Pancreas (tissue), 10 donors: ENCODE results near the gene SMARCB1. TPM values are rescaled to one million over a fixed set of nuclear protein-coding genes. Genes with fewer than 3 reads are reported as not detected.

ENCODE experiments used
- ATAC-seq, 4 donors: fragments of 200-7000 bp; cut with Tn5 transposase; one replicate each; pipeline versions ENCODE4 v1.8.0 to v1.9.1; 2020; ENCODE audit warnings: mild to moderate bottlenecking in 4 of 4, moderate library complexity in 4 of 4
- DNase-seq, 6 donors: peaks; one replicate each; pipeline ENCODE4 v3.0.0-alpha.2; 2020
- FAIRE-seq: peaks from 2 replicates; lab custom pipeline; 2012; peaks lifted over from hg19 to GRCh38; lab: Jason Lieb, UNC
- H3K27ac ChIP-seq, 4 donors: fragments of 200-600 bp; sonication (generic); 1 replicate in 3 of 4; 2 replicates in 1 of 4; pipeline versions ENCODE4 v1.5.0 to v1.8.0; 2020
- H3K27me3 ChIP-seq, 4 donors: fragments of 200-600 bp; one replicate each; pipeline ENCODE4 v1.8.0; 2021
- H3K36me3 ChIP-seq, 3 donors: fragments of 200-600 bp; sonication (generic) in 1 of 3; one replicate each; pipeline versions ENCODE4 v1.5.0 to v1.8.0; 2020 to 2021
- H3K4me1 ChIP-seq, 3 donors: fragments of 200-600 bp; one replicate each; pipeline ENCODE4 v1.8.0; 2021
- H3K4me3 ChIP-seq, 4 donors: fragments of 200-600 bp; sonication (generic) in 2 of 4; one replicate each; pipeline versions ENCODE4 v1.5.0 to v1.8.0; 2020 to 2021
- H3K9me3 ChIP-seq, 4 donors: fragments of 200-600 bp; one replicate each; pipeline ENCODE4 v1.8.0; 2021
- WGBS, 2 donors: extraction: QIAGEN DNeasy Blood & Tissue Kit; methylation state at CpG; one replicate each; pipeline ENCODE4 v1.1.7; 2013; 5-methylcytosine and 5-hydroxymethylcytosine counted together
- intact Hi-C, 3 donors: fragments of 100-400 bp; cut with DNase I; formaldehyde crosslinking; loops; one replicate each; pipeline versions ENCODE4 v1.11.1 to v1.14.2; 2022
- polyA plus RNA-seq, 2 donors: library from polyadenylated mRNA; stranded (reverse); fragments of 200-250 nt; gene quantifications; one replicate each; pipeline ENCODE4 v1.2.3, GENCODE V29; 2013
- total RNA-seq, 6 donors: library from RNA; stranded (reverse); fragmentation: NEBNext Ultra II Directional in 4 of 6; extraction: Animal tissue kit (Norgen Biotek cat#: 25700) in 4 of 6; gene quantifications; one replicate each; pipeline versions ENCODE4 v1.2.1 to v1.2.4, GENCODE V29; 2021 to 2023
- TF ChIP-seq, protein P1 (sequence below), 4 donors: fragments of 200-600 bp; sonication (generic) in 3 of 4; IDR thresholded peaks; one replicate each; pipeline versions ENCODE4 v1.5.0 to v1.8.0; 2021; ENCODE audit warnings: antibody characterized with exemption in 4 of 4
- donor health status: healthy with polysubstance abuse.
- donor health status: DM: no; HTN: no; CAD: no; lungs with moderate emphysema.
- donor health status: DM: no; HTN: no; CAD: no.
- donor health status: control.
- donor health status: control.
- donor health status: Bipolar disorder and iron deficiency.
- donor health status: DM: yes; HTN: yes; CAD: no.
- donor health status: DM: no; HTN: no; CAD: no.
- donor health status: DM: no; HTN: no; CAD: no.
- donor health status: DM: yes; HTN: yes; CAD: no.

The SMARCB1 gene
- total and polyA plus RNA-seq, 8 donors: 25.2 to 37.1 (median 30.4) TPM

DNA sequence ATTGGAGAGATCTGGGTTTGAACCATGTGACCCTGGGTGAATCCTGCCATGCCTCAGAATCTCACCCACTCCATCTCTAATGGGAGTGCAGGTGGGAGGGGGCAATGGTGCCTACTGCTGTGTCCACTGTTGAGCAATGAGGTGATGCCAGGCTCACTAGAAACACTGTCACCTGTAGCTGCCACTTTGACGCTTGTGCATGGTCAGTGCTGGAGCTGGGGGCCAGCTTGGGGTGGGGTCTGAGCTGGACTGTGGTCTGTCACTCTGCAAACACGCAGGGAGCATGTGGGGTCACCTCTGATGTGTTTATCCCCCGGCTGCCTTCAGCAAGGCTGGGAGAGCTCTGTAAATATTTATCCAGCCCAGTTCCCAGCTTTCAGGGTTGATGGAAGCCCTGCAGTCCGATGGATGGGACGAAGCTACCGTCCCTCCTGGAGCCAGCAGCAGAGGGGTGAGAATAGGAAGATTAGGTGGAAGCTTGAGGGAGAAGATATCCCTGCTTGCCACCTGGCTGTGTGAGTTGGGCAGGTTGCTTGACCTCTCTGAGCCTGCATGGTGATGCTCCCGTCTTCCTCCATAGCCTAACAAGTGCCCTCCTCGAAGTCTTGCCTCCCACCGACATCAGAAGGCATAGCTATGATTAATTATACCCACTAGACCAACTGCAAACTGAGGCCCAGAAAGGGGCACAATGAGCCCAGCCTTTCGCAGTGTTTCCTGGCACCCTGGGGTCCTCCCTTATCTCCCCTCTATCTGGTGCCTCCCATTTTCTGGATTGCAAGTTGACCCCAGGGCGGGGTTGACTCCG, 12.4 kb upstream of the SMARCB1 start:
- Histone ChIP-seq H3K27me3 (no peaks in the 10 kb centered on the region), H3K4me3 (no peak overlapping the region), H3K4me1 (no peaks in the 10 kb centered on the region), H3K27ac (no peak overlapping the region), H3K36me3 (no peaks in the 10 kb centered on the region), H3K9me3 (no peaks in the 10 kb centered on the region)
- intact Hi-C loops: no loop called here
- FAIRE-seq (no peak), DNase-seq (no peak), ATAC-seq (no peak)
- WGBS, 2 donors: 68 to 72% methylated on average over 12 of the region's 12 CpGs
- TF ChIP-seq, protein P1, sequence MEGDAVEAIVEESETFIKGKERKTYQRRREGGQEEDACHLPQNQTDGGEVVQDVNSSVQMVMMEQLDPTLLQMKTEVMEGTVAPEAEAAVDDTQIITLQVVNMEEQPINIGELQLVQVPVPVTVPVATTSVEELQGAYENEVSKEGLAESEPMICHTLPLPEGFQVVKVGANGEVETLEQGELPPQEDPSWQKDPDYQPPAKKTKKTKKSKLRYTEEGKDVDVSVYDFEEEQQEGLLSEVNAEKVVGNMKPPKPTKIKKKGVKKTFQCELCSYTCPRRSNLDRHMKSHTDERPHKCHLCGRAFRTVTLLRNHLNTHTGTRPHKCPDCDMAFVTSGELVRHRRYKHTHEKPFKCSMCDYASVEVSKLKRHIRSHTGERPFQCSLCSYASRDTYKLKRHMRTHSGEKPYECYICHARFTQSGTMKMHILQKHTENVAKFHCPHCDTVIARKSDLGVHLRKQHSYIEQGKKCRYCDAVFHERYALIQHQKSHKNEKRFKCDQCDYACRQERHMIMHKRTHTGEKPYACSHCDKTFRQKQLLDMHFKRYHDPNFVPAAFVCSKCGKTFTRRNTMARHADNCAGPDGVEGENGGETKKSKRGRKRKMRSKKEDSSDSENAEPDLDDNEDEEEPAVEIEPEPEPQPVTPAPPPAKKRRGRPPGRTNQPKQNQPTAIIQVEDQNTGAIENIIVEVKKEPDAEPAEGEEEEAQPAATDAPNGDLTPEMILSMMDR (IDR thresholded peaks at IDR 0.05): no peak

GRCh38 chr22:23774922-23775436, 11.8 kb upstream of the SMARCB1 start:
- H3K27me3 ChIP-seq: no peaks in the 10 kb centered on the region
- TF ChIP-seq, protein P1 (IDR thresholded peaks at IDR 0.05): no peak
- intact Hi-C loops: no loop called here
- H3K4me3 ChIP-seq: no peak overlapping the region
- H3K36me3 ChIP-seq: no peaks in the 10 kb centered on the region
- H3K9me3 ChIP-seq: no peaks in the 10 kb centered on the region
- H3K27ac ChIP-seq: no peak overlapping the region
- FAIRE-seq (no peak), ATAC-seq (no peak), DNase-seq (no peak)
- no peaks in the 10 kb centered on the region for H3K4me1 ChIP-seq
- 87 to 90% methylated on average over 2 of the region's 2 CpGs for WGBS, 2 donors

DNA sequence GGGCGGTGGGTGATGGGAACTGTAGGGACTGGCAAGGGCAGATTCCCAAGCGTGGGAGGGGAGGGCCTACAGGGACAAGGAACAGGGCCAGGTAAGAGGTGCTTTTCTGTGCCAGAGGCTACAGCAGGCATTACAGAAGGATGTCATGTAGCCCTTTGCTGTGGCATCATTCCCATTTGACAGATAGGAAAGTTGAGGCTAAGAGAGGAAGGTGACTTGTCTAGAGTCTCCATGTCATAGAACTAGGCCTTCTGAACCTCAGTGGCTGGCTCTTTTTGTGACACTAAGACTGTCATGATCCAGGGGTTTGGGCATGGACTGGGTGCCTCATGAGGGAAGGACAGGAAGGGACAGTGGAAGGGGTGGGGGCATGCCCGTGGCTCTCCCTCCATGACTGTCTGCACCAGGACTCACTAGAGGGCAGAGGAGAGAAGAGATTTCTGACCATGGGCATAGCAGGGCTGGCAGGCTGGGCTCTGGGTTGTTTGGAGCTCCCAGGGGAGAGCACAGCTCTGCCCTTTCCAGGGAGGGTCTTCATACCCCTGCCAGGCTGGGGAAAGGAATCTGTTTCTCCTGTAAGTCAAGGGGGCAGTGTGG, 10.9 kb upstream of the SMARCB1 start:
- intact Hi-C loops: no loop called here
- FAIRE-seq: no peak
- peak in 1 of 6 donors; percentile 33 for DNase-seq
- Histone ChIP-seq H3K4me3 (no peak overlapping the region), H3K9me3 (no peaks in the 10 kb centered on the region), H3K4me1 (no peaks in the 10 kb centered on the region), H3K27me3 (no peaks in the 10 kb centered on the region), H3K27ac (no peak overlapping the region), H3K36me3 (no peaks in the 10 kb centered on the region)
- ATAC-seq: no peak
- WGBS, 2 donors: 77 to 80% methylated on average over 3 of the region's 3 CpGs
- TF ChIP-seq, protein P1 (IDR thresholded peaks at IDR 0.05): no peak

DNA sequence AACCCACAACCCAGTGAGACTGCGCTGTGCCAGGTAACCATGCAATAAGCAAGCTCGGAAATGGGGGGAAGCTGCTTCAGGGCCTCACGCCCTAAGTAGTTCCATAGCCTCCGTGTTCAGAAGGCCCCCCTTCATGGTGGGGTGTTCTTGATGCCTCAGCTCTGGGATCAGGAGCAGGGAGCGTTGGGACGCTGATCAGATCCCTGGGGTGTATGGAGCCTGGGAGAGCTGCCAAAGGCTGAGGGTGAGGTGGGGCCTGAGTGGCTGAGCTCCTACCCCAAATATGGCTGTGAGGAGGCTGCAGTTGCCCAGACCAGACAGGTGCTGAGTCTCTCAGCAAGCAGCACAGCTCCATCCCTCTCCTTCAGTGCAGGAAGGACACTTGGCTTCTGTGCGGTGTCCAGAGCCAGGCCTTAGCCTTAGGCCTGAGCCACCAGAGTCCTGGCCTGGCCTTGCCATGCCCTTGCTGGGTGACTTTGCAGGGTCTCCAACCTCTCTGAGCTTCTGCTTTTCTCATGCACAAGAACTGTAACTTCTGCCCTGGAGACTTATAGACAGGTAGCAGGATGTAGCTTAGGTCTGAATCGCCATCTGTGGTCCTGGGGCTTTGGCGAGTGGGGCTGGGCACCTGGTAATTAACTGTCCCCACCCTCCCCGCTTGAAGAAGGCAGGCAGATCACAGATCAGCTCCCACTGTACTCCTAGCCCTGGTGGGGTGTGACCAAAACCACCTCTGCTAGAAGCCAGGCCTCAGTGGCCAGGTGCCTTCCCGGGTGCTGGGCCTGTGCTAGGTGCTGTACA, 8.8 kb upstream of the SMARCB1 start:
- H3K27ac ChIP-seq: no peak overlapping the region
- H3K27me3 ChIP-seq: no peaks in the 10 kb centered on the region
- no peaks in the 10 kb centered on the region for H3K36me3 ChIP-seq
- H3K4me3 ChIP-seq: no peak overlapping the region
- H3K9me3 ChIP-seq: no peaks in the 10 kb centered on the region
- FAIRE-seq (no peak), DNase-seq (no peak), ATAC-seq (no peak)
- TF ChIP-seq, protein P1 (IDR thresholded peaks at IDR 0.05): no peak
- 90 to 91% methylated on average over 11 of the region's 11 CpGs for WGBS, 2 donors
- intact Hi-C loops: no loop called here
- H3K4me1 ChIP-seq: no peaks in the 10 kb centered on the region
